ENCODE results near the gene NECTIN2.

GRCh38 chr19:44799627-44800346 is 46.3 kb upstream of the NECTIN2 start:
- TF ChIP-seq CTCF (IDR thresholded peaks at IDR 0.05; ENCODE audit: low read depth, low read length) (no peak), EZH2phosphoT487 (IDR thresholded peaks at IDR 0.05; ENCODE audit: low read depth) (no peak)
